ENCODE measurements around the gene MRPL34.

- TF ChIP-seq CTCF (IDR thresholded peaks at IDR 0.05): no peak
- TF ChIP-seq EZH2 (IDR thresholded peaks at IDR 0.05): no peak
Observed at GRCh38 chr19:17264641-17264979, 41.1 kb upstream of the MRPL34 start, which contains the start of gene USHBP1.

Data from neural progenitor cell (in vitro differentiated cells).